Activated naive CD8-positive, alpha-beta T cell treated with anti-CD3 and anti-CD28 coated beads for 36 hours (primary cell): ENCODE measurements around the gene DNMT3A. TPM values are rescaled to one million over a fixed set of nuclear protein-coding genes. Genes with fewer than 3 reads are reported as not detected.

Experiments used
- DNase-seq: peaks from one replicate; pipeline ENCODE4 v3.0.0; 2021
- H3K27ac Mint-ChIP-seq: one replicate; pipeline ENCODE4 v1.8.0; 2022; ENCODE audit warnings: mild to moderate bottlenecking, moderate library complexity, mixed read lengths
- H3K27me3 Mint-ChIP-seq: one replicate; pipeline ENCODE4 v1.8.0; 2022; ENCODE audit warnings: mild to moderate bottlenecking, mixed read lengths
- H3K36me3 Mint-ChIP-seq: one replicate; pipeline ENCODE4 v1.8.0; 2021; ENCODE audit warnings: mild to moderate bottlenecking, mixed read lengths
- H3K4me1 Mint-ChIP-seq: one replicate; pipeline ENCODE4 v1.8.0; 2021; ENCODE audit warnings: mixed read lengths
- H3K4me3 Mint-ChIP-seq: one replicate; pipeline ENCODE4 v1.8.0; 2022; ENCODE audit warnings: mild to moderate bottlenecking, moderate library complexity, mixed read lengths
- H3K9me3 Mint-ChIP-seq: one replicate; pipeline ENCODE4 v1.8.0; 2022; ENCODE audit warnings: mixed read lengths
- total RNA-seq, 2 experiments: library from RNA; stranded (reverse); gene quantifications; one replicate each; pipeline ENCODE4 v1.2.3, GENCODE V29; 2021

DNMT3A gene
- total RNA-seq, 2 experiments from 2014 or later = 90.7 to 92.2 TPM

DNA sequence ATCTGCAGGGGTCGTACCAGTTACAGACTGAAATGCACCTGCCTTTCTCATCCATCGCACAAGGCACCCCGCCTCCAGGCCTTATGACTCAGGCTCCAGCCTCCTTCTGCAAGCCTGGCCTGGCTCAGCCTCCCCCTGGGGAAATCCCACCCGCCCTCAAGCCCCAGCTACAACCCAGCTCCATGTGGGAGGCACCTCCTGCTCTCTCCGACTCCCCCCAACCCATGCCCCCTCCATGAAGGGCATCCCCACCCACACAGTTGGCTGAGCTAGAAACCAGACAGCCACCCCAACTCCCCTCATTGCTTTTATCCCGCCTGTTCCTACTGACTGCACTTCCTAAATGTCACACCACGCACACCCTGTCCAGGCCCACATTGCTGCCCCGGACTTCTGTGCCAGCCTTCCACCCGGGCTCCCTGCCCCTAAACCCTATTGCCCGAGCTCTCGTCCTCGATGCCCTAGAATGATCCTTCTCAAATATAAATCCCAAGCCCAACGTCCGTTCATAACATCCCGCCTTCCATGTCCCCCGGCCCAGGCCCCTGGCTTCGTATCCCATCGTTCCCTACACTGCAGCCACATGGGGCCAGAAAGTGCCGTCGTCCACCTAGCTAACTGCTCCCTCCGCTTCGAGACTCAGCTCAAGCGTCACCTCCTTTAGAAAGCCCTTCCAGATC lies 9.9 kb downstream of the DNMT3A start:
- Mint-ChIP-seq H3K27me3 (no peaks in the 10 kb centered on the region), H3K9me3 (peaks cover 10% of the 10 kb centered on the region), H3K36me3 (peaks cover 24% of the 10 kb centered on the region), H3K4me1 (peaks cover 65% of the 10 kb centered on the region), H3K27ac (peak overlapping the region; percentile 87), H3K4me3 (peak overlapping the region; percentile 32)
- DNase-seq = peak; percentile 75

DNA sequence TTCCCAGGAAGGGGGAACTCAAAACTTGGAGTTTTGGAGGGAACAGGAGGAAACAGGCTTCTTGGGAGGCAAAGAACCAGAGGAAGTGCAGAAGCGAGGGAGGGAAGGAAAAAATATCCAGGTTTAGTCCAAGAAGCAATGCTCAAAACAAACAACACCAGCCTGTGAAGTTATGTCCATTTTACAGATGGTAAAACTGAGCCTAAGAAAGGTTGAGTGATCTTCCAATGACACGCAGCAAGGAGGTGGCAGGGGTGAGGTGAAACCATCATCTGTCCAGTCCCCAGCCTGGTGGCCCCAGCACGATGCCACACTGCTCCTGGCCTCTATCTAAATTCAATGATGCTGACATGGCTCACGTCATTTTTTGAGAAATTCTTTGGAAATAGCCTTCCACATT lies 10.8 kb downstream of the DNMT3A start:
- DNase-seq = no peak
- peaks cover 57% of the 10 kb centered on the region for H3K4me1 Mint-ChIP-seq
- peaks cover 13% of the 10 kb centered on the region for H3K9me3 Mint-ChIP-seq
- peak overlapping the region; percentile 87 for H3K27ac Mint-ChIP-seq
- H3K36me3 Mint-ChIP-seq = peaks cover 32% of the 10 kb centered on the region
- no peak overlapping the region for H3K4me3 Mint-ChIP-seq
- H3K27me3 Mint-ChIP-seq = no peaks in the 10 kb centered on the region

DNA sequence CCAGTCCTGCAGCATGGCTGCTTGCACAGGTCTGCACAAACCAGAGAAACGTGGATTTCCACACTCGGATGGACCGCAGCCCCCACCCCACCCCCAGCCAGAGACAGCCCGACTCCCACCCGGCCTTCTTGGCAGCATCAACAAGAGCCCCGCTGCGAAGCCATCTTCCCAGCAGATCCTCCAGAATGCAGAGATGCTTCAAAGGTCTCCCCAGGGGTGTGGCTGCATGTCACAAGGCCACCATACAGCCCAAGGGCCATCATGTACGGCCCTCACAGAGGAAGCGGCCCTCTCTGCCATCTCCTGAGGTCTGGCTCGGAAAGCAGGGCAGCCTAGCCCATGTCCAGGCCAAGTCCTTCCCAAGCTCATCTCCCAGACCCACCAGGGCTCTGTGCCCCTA lies 11.5 kb downstream of the DNMT3A start:
- Mint-ChIP-seq H3K27ac (no peak overlapping the region), H3K9me3 (peaks cover 17% of the 10 kb centered on the region), H3K36me3 (peaks cover 38% of the 10 kb centered on the region), H3K4me1 (peaks cover 58% of the 10 kb centered on the region), H3K4me3 (no peak overlapping the region), H3K27me3 (no peaks in the 10 kb centered on the region)
- DNase-seq = no peak

DNA sequence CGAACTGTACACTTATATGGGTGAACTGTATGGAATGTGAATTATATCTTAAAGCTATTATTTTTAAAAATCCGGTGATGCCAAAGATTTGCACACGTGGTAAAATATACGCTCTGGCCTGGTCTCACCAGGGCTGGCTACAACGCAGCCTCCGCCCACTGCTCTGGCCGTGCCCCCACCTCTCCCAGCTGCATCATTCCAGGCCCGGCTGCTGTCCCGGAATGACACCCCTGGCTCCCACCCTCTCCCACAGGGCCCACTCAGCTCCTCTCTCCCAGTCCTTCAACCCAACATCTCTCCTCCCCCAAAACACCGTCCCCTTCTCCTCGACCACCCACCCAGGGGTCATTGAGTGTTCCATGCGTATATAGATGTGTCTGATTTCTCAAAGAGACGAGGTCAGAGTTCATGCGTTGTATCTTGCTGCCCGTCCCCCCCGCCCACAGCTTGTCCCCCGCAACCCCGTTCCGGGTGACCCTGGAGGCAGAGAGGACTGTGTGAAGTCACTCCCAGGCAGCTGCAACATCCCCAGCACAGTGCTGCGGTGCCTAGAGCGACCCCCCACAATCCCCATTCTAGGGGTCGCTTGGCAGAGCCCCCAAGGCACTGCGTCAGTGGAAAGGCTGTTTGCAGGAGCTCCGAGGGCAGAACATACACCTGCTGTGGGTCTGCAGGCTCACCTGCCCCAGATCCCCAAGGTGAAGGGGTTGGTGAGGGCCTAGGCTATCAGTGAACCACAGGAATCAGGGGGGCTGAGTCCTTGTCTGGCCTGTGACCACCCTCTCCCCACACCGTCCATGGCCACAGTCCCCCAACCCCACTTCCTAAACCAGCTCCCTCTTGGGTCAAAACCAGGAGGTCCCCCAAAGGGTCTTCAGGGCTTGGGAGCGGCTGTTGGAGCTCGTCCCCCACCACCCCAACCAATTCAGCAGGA lies 13.3 kb downstream of the DNMT3A start:
- no peak for DNase-seq
- Mint-ChIP-seq H3K4me1 (peaks cover 57% of the 10 kb centered on the region), H3K4me3 (no peak overlapping the region), H3K36me3 (peaks cover 38% of the 10 kb centered on the region), H3K27me3 (no peaks in the 10 kb centered on the region), H3K9me3 (peaks cover 17% of the 10 kb centered on the region), H3K27ac (no peak overlapping the region)

DNA sequence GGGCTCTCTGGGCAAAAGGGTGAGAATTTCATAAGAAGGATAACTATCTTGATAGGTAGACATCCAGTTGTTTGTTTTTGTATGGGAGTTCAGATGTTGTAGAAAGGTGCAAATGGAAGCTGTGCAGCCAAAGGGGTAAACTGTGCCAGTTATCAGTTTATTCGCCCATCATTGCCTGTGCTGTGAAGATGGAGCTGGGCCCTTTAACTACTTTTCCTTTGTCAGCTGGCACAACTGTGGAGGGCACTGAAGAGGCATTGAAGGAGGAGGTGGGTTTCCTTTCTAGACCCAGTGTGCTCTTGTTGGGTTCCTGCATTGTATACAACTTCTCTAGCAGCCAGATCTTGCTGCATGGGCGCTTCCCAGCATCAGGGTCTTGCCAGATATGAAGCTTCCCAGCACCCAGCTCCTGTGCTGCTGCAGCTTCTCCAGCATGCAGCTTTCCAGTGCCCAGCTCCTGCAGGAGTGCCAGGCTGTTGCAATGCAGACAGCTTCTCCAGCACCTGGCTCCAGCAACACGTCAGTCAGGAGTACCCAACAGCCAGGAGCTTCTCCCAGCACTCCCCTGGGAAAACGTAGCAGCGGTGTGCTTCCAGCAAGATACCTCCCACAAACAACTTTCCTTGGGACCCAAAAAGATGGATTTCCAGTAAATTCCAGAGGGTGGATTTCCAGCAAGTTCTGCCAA lies 15.3 kb downstream of the DNMT3A start:
- Mint-ChIP-seq H3K27me3 (no peaks in the 10 kb centered on the region), H3K9me3 (peaks cover 18% of the 10 kb centered on the region), H3K4me1 (peaks cover 59% of the 10 kb centered on the region), H3K27ac (no peak overlapping the region), H3K4me3 (no peak overlapping the region), H3K36me3 (peaks cover 51% of the 10 kb centered on the region)
- DNase-seq = no peak

DNA sequence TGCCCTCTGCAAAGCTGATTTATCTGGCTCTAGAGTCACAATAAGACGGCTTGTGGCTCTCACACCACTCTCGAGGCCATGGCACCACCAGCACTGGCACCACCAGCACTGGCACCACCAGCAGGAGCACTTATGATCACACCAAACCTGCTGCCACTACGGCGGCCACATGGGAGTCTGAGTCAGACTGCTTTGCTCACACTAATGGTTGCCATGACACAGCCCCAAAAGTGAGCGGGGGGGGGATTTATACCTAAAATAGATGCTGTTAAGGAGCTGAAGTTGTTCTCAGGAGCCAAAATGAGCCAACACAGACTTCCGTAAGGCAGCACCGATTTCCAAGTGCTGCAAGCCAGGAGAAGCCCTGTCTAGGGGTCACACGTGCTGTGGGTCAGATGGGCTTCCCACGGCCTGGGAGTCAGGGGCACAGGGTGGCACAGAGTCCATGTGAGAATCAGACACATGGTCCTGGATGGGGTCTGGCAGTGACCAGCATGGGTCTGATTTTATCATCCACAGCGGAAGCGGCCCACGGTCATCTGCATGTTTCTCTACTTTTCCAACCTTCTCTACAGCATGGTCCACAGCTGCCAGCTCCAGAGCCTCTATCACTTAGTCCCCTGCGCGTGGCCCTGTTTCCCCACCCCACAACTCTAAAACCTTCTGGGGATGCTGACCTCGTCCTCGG lies 16.7 kb downstream of the DNMT3A start:
- no peak overlapping the region for H3K4me3 Mint-ChIP-seq
- H3K27ac Mint-ChIP-seq = peak overlapping the region; percentile 77
- H3K9me3 Mint-ChIP-seq = peaks cover 22% of the 10 kb centered on the region
- DNase-seq = peak; percentile 37
- H3K4me1 Mint-ChIP-seq = peaks cover 58% of the 10 kb centered on the region
- peaks cover 52% of the 10 kb centered on the region for H3K36me3 Mint-ChIP-seq
- no peaks in the 10 kb centered on the region for H3K27me3 Mint-ChIP-seq

DNA sequence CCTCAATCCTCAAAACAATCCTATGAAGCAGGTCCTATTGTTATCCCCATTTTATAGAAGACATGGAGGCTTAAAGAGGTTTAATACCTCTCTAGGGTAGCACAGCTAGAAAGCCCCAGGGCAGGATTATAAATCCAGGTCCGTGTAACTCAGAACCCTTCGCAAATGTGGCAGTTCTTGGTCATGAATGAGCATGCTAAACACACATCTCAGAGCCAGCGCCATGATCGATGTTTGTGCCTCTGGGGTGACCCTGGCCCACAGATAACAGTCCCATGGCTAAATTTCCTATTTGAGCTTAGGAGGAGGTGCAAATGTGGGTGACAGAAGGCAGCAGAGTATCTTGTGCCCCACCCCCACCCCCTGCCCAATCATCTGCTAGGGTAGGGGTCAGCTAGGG lies 17.5 kb downstream of the DNMT3A start:
- Mint-ChIP-seq H3K27ac (peak overlapping the region; percentile 90), H3K4me1 (peaks cover 60% of the 10 kb centered on the region), H3K9me3 (peaks cover 24% of the 10 kb centered on the region), H3K27me3 (no peaks in the 10 kb centered on the region), H3K4me3 (no peak overlapping the region), H3K36me3 (peaks cover 58% of the 10 kb centered on the region)
- DNase-seq = no peak

DNA sequence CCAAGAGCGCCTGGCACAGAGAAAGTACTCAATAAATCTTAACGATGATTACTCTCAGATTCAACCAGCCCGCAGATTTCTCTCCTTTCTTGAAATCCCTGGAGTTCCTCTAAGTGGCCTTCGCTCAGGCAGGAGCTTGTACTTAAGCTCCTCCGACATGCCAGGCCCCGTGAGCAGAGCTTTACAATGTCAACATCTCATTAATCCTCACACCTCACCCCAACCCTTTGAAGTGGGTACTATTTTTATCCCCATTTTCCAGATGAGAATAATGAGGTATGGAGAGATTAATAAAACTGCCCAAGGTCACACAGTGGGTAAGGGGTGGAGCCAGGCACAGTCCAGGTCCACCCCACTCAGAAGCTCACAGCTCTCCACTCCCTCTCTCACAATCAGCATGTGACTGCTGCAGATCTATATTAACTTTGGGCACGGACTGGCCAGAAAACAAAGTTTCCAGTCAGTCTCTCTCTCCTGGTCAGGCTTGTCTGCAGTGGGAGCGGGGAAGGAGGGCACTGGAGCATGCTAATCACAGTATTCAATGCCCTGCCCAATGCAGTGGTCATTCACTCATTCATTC lies 18.0 kb downstream of the DNMT3A start:
- peaks cover 25% of the 10 kb centered on the region for H3K9me3 Mint-ChIP-seq
- H3K27me3 Mint-ChIP-seq = no peaks in the 10 kb centered on the region
- peak overlapping the region; percentile 67 for H3K4me3 Mint-ChIP-seq
- H3K4me1 Mint-ChIP-seq = peaks cover 61% of the 10 kb centered on the region
- peaks cover 62% of the 10 kb centered on the region for H3K36me3 Mint-ChIP-seq
- DNase-seq = no peak
- H3K27ac Mint-ChIP-seq = peak overlapping the region; percentile 90

DNA sequence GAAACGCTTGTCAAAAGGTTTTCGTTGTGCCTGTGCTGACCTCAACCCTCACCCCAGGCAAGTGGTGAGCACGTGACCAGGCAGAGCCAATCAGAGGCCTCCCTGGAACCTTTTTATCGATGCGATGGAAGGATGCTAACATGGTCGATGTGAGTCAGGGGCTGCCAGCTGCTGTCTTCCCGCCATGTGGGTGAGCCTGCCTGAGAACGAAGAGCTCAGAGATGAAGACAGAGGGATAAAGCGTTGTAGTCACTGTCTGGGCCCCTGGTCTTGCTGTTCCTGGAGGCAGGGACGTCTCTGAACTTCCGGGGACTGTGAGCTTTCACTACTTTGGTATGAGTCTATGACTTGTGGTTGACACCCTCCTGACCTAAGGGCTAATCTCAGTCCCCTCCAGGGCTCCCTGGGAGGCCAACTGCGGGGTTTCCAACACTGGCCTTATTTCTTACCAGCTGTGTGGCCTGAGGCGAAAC lies 18.6 kb downstream of the DNMT3A start:
- Mint-ChIP-seq H3K27ac (peak overlapping the region; percentile 90), H3K4me1 (peaks cover 61% of the 10 kb centered on the region), H3K9me3 (peaks cover 25% of the 10 kb centered on the region), H3K36me3 (peaks cover 59% of the 10 kb centered on the region), H3K27me3 (no peaks in the 10 kb centered on the region), H3K4me3 (peak overlapping the region; percentile 67)
- DNase-seq = peak; percentile 58

DNA sequence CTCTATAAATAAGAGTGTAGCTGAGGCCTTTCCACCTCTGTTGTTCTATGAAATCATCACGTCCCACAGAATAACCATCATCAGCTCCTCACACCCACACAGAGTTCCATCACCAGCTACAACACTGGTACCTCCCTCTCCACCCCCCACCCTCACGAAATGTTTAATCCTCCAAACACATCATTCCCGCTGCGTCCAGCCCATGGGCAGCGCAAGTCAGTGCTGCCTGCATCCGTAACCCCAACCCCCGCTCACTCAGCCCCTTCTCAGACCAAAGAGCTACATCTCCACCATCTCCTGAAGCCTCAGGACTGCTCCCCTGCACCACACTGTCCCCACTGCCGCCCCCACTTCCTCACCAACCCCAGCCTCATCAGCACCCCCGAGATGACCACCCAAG lies 19.4 kb downstream of the DNMT3A start:
- Mint-ChIP-seq H3K36me3 (peaks cover 57% of the 10 kb centered on the region), H3K27ac (peak overlapping the region; percentile 90), H3K4me1 (peaks cover 63% of the 10 kb centered on the region), H3K4me3 (peak overlapping the region; percentile 67), H3K27me3 (no peaks in the 10 kb centered on the region), H3K9me3 (peaks cover 19% of the 10 kb centered on the region)
- DNase-seq = no peak

DNA sequence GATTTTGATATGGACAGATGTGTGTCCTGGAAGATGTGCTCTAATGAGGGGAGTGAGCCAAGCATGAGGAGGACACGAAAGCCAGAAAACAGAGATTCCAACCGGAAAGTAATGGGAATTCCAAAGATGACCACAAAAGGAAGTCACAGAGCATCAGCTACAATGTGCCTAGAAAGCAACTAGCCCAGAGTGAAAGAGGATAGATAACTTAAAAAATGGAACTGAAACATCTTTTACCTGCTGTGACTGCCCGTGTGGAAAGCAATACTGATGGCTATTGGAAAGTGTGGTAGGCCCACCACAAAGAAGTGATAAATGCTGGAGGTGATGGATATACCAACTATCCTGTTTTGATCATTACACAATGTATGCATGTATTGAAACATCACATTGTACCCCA lies 21.6 kb downstream of the DNMT3A start:
- DNase-seq = no peak
- H3K4me1 Mint-ChIP-seq = peaks cover 75% of the 10 kb centered on the region

DNA sequence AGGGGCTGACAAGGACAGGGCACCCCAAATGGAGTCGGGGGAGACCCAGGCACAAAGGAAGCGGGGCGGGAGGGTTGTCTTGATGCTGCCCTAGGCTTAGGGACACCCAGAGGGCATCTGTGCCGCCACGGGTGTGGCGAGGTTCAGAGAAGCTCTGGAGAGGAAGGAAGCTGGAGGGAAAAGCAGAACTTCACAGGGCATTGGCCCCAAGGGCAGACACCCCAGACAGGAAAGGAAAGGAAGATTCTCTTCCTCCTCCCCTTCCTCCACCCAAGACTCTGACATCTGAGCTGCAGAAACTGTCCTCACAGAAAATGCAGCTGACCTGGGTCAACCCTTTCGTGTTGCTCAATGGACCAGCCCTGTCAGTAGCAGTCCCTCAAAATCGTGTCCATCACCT lies 25.6 kb downstream of the DNMT3A start:
- no peak for DNase-seq
- H3K4me1 Mint-ChIP-seq = peaks cover 59% of the 10 kb centered on the region
- H3K36me3 Mint-ChIP-seq = peaks cover 45% of the 10 kb centered on the region
- H3K9me3 Mint-ChIP-seq = peaks cover 3% of the 10 kb centered on the region
- peak overlapping the region; percentile 97 for H3K27ac Mint-ChIP-seq
- no peak overlapping the region for H3K4me3 Mint-ChIP-seq
- no peaks in the 10 kb centered on the region for H3K27me3 Mint-ChIP-seq

More for the DNA sequence above, 21.6 kb downstream of the DNMT3A start:
- Mint-ChIP-seq H3K27ac (peak overlapping the region; percentile 82), H3K27me3 (no peaks in the 10 kb centered on the region), H3K4me3 (no peak overlapping the region), H3K9me3 (peaks cover 8% of the 10 kb centered on the region), H3K36me3 (peaks cover 37% of the 10 kb centered on the region)

DNA sequence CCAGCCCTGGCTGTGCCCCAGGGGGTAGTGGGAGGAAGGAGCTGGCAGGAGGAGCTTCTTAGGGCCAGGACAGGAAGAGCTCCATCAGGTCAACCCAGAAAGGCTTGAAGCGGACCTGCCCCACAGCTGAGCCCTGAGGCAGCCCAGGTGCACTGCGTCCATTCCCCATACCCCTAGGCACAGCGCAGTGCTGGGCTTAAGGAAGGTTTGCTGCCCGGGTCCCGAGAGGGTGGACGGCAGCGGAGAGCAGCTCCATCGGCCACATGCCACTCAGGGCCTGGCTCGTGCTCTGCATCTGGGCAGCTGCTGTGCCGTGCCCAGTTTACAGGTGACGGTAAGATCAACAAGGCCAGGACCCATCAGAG lies 26.4 kb downstream of the DNMT3A start:
- Mint-ChIP-seq H3K36me3 (peaks cover 49% of the 10 kb centered on the region), H3K27ac (peak overlapping the region; percentile 97), H3K4me3 (peak overlapping the region; percentile 8), H3K27me3 (no peaks in the 10 kb centered on the region), H3K9me3 (peaks cover 3% of the 10 kb centered on the region), H3K4me1 (peaks cover 60% of the 10 kb centered on the region)
- no peak for DNase-seq
